Forelimb muscle (tissue), 1 donor: ENCODE results near the gene GABBR2. TPM values are rescaled to one million over a fixed set of nuclear protein-coding genes. Genes with fewer than 3 reads are reported as not detected.

Experiments
- DNase-seq: peaks from one replicate; pipeline ENCODE4 v3.0.0-alpha.2; 2013; ENCODE audit warnings: low read depth
- polyA plus RNA-seq: library from polyadenylated mRNA; unstranded; fragments of 120-200 nt; gene quantifications from one replicate; pipeline ENCODE4 v1.2.1, GENCODE V29; 2013; ENCODE audit not compliant: insufficient read length

The GABBR2 gene
- polyA plus RNA-seq, 1 donor, result 0.82 TPM

- DNase-seq, result no peak
These were observed 163.7 kb downstream of the GABBR2 start for GRCh38 chr9:98545021-98545420.

GRCh38 chr9:98541684-98542230 lies 167.0 kb downstream of the GABBR2 start:
- DNase-seq, result no peak

- no peak for DNase-seq
These were observed 168.3 kb downstream of the GABBR2 start for GRCh38 chr9:98540476-98540875.

GRCh38 chr9:98539954-98540353 lies 168.8 kb downstream of the GABBR2 start:
- no peak for DNase-seq

GRCh38 chr9:98538626-98539031 lies 170.1 kb downstream of the GABBR2 start:
- no peak for DNase-seq

- DNase-seq, result no peak
These were observed 170.5 kb downstream of the GABBR2 start for GRCh38 chr9:98538203-98538602.

- no peak for DNase-seq
These were observed 172.1 kb downstream of the GABBR2 start for GRCh38 chr9:98536542-98537173.

GRCh38 chr9:98533866-98534265 lies 174.9 kb downstream of the GABBR2 start:
- no peak for DNase-seq

- DNase-seq, result no peak
These were observed 175.6 kb downstream of the GABBR2 start for GRCh38 chr9:98533132-98533531.

GRCh38 chr9:98532574-98532973 lies 176.2 kb downstream of the GABBR2 start:
- DNase-seq, result no peak

GRCh38 chr9:98532147-98532546 lies 176.6 kb downstream of the GABBR2 start:
- no peak for DNase-seq

- DNase-seq, result no peak
These were observed 177.8 kb downstream of the GABBR2 start for GRCh38 chr9:98530806-98531386.

- DNase-seq, result no peak
These were observed 178.5 kb downstream of the GABBR2 start for GRCh38 chr9:98530275-98530674.

GRCh38 chr9:98529841-98530240 lies 178.9 kb downstream of the GABBR2 start:
- no peak for DNase-seq

GRCh38 chr9:98523231-98523901 lies 185.4 kb downstream of the GABBR2 start:
- no peak for DNase-seq

GRCh38 chr9:98522487-98522886 lies 186.2 kb downstream of the GABBR2 start:
- no peak for DNase-seq

- DNase-seq, result no peak
These were observed 187.6 kb downstream of the GABBR2 start for GRCh38 chr9:98521141-98521540.

- no peak for DNase-seq
These were observed 188.3 kb downstream of the GABBR2 start for GRCh38 chr9:98520221-98520960.

- no peak for DNase-seq
These were observed 189.1 kb downstream of the GABBR2 start for GRCh38 chr9:98519641-98520040.

GRCh38 chr9:98518556-98518955 lies 190.2 kb downstream of the GABBR2 start:
- DNase-seq, result no peak

GRCh38 chr9:98517761-98518160 lies 191.0 kb downstream of the GABBR2 start:
- DNase-seq, result no peak

GRCh38 chr9:98516897-98517503 lies 191.7 kb downstream of the GABBR2 start:
- DNase-seq, result no peak
